NCI-H187 (cell line): ENCODE data around the gene FOXE1.

Source experiments
- DNase-seq, 2 experiments: peaks; one replicate each; lab custom pipeline; 2025; lab: John Stamatoyannopoulos, UW

Gene FOXE1

DNA sequence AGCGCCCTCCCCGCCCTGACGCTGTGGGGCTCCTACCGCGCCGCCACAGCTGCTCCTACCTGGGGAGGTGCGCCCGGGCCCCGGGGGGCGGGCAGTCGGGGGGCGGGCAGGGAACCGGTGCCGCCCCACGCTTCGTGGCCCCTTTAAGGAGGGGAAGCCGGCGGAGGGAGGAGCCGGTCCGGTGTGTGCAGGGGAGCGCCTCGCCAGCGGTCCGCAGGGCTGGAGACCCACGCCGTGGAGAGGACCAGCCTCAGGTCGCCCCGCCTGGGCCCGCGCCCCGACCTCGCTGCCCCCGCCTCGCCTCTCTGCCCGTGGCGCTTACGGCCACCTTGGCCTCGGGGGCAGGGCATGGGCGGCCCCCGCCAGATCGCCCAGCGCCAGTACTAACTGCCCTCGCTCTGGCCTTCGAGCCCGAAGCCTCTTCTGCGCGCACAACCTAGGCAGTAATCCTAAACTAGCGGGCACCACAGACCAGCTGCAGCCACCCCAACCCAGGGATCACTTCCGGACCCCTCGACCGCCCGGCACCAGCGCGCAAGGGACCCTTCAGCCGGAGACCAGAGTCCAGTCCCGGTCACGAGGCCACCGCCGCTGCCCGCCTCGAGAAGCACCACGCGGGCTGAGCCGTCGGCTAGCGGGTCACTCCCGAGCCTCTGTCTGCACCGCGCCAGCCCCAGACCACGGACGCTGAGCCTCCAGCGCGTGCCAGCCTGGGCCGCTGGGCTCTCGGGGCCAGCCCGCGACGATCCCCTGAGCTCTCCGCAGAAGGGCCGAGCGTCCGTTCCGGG is at the start of gene FOXE1:
FOXE1 (plus strand) TSS at position 171 of the 788 bp plus-strand sequence. CDS start 689 bp downstream, outside the sequence.
- DNase-seq: no peak

DNA sequence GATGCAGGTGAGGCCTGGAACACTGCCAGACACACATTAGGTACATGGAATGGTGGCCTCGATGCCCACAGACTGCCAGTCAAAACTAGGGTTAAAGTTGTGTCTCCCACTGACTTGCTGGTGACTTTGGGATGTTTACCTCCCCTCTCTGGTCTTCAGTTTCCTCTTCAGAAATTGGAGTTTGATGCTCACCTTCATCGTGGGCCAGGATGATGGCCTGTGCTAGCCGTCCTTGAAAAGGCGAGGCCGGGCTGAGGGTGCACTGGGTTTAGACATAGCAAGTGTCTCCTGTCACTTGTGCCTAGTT is 49.0 kb upstream of the FOXE1 start:
- DNase-seq: no peak

DNA sequence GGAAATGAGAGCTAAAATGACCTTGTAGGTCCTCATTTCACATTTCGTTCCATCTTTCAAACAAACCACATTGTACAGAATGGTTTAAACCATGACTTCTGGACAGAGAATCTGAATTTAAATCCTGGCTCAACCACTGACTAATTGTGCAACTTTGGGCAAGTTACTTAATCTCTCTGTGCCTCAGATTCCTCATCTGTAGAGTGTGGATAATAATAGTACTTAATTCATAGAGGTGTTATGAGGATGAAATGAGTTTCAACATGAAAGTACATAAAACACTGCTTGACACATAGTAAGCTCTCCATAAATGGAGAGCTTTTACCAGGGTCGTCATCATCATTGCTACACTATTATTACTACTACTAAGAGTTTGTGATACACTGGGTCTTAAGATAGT is 46.3 kb upstream of the FOXE1 start:
- DNase-seq: no peak

DNA sequence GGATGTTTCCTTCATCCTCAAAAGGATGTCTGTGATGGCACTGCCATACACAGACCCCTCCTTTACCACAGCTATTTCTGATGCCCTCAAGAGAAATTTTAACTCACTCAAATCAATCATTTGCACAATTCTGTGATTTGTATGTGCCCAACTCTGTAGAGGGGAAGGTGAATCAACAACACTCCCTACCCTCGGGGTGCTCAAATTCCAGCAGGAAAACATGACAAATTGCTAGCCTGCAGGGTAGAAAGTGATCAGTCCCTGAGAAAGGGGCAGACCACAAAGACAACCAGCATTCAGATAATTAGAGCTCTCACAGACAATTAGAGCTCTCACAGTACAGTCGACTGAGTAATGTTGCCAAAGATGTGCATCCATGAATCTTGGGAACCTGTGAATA is 45.3 kb upstream of the FOXE1 start:
- DNase-seq: no peak

DNA sequence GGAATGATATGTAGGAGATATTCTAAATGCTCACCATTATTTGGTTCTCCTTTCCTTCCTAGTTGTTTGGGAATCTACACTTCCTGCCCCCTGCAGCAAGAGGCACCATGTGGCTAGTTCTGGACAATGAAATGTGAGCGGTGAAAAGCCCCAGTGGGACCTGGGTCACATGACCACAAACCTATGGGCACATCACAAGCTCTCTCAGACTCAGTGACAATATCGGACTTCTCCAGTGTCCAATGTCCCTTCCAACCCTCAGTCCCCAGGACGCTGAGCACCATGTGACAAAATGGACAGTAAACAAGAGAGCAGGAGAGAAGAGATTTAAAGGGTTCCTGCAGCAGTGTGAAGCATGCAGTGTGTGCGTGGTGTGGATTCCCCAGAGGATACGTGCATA is 44.6 kb upstream of the FOXE1 start:
- no peak for DNase-seq

DNA sequence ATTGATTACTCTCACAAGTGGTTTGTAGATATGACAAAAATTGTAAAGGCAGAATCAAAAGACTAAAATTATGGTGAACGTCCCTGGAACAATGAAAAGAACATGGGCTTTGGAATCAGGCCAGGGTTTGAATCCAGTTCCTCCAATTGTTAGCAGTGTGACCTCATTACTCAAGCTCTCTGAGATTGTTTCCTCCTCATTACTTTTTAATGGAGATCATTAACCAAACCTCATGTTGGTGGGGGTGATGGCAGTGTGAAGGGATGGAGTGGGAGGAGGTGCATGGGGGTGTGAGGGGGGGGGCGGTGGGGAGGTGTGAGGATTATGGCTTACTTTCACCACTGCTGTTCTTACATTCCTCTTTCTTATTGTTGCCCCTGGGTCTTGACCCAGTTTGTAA is 44.1 kb upstream of the FOXE1 start:
- no peak for DNase-seq

DNA sequence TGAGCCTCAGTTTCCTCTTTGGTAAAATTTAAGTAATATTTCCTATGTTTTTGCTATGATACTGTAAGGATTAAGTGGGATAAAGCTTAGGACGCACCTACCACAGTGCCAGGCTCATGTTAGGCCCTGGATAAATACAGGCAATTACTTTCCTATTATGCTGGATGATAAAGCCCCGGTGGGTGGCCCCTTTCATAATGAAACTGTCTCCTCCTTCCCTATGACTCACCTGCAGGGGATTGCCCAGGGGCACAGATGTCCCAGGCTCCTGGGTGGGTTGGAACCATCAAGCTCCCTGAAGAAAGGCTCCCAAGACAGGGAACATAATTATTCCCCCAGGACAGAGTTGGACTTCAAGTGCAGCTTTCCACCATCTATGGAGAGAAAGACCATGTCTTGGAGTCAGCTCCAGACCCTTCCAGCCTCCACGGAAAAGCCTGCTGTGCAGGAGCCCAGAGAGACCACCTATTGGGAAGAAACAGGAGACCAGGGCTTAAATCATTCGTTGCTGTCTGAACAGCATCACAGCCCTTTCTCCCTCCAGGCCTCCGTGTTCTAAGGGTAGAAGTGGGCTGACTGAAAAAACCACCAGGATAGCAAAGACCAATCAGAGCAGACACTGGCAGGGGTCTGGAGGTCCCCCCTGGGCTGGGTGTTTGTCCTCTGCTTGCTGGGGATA is 43.2 kb upstream of the FOXE1 start:
- DNase-seq: no peak

DNA sequence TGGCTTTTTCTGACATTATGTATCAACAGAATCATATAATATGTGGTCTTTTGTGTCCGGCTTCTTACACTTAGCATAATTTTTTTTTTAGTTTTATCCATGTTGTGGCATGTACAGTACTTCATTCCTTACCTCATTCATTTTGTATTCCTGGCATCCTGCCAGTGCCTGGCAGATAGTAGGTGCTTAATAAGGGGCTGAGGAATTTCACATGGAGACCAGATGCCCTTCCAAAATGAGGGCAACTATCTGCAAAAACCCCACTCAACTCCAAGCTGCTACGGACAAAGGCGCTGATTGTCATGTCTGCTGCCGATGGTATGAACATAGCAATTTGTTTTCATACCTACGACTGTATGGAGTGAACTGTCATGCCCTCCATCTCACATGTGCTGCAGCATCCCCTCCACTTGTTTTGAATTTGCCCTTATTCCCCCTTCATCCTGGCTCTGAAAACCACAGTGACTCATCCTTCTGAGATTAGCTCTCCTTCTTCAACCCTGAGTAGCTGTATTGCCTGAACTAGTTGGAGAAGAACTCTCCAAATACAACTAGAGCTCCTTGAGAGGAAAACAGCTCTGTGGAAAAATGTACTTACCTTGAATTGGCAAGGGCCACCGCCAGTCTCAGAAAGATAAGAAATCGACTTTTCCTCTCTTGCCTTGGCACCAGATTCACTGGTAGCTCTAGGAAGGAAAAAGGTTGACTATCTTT is 41.3 kb upstream of the FOXE1 start:
- no peak for DNase-seq

DNA sequence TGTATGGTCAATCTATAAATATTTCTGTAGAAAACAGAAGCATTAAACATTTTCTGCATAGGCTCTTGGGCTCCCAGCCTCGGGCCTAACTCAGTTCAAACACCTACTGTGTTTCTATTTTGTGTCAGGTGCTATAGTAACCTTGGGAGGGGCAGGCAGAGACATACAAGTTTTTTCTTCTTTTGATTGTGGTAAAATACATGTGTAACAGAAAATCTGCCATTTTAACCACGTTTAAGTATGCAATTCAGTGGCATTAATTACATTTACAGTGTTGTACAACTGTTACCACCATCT is 40.8 kb upstream of the FOXE1 start:
- DNase-seq: no peak

DNA sequence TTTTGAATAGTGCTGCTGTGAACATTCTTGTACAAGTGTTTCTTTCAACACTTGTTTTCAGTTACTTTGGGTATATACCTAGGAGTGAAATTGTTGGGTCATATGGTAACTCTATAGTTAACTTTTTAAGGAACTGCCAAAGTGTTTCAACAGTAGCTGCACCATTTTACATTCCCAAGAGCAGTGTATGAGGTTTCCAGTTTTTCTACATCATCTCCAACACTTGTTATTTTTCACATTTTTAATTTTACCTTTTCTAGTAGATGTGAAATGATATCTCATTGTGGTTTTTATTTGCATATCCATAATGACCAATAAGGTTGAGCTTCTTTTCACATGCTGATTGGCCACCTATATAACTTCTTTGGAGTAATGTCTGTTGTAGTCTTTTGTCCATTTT is 40.0 kb upstream of the FOXE1 start:
- no peak for DNase-seq

DNA sequence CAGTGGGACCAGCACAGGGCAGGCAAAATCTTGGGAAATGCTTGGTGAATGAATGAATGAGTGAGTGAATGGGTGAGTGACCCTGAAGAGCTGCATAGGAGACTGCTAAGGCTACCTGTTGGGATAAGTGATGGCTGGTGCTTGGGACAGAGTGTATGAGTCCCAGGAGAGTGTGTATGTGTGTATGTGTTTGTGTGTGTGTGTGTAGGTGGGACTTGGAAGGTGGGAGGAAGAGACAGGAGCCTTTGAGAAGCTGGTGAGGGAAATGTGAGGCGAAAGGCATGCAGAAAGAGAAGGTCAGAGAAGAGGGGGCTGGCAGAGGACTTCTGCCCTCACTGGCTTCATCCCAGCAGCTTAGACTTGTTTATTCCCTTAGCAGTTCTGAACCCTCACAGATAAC is 33.3 kb upstream of the FOXE1 start:
- no peak for DNase-seq

DNA sequence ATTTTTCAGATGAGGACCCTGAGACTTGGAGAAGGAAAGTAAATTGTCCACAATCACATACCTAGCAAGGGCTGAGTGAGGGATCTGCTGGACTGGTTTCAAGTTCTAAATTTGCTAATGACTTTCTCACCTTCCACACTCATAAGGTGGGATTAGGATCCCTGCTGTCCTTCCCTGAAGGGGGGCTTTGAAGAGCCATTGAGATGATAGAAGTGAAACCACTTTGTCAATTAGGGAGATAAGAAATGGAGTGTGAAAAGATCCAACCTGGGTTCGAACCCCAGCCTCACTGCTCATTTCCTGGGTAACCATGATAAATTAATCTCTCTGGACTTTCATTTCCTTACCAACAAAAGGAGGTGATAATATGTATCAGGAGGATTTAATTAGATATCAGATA is 32.7 kb upstream of the FOXE1 start:
- DNase-seq: no peak

DNA sequence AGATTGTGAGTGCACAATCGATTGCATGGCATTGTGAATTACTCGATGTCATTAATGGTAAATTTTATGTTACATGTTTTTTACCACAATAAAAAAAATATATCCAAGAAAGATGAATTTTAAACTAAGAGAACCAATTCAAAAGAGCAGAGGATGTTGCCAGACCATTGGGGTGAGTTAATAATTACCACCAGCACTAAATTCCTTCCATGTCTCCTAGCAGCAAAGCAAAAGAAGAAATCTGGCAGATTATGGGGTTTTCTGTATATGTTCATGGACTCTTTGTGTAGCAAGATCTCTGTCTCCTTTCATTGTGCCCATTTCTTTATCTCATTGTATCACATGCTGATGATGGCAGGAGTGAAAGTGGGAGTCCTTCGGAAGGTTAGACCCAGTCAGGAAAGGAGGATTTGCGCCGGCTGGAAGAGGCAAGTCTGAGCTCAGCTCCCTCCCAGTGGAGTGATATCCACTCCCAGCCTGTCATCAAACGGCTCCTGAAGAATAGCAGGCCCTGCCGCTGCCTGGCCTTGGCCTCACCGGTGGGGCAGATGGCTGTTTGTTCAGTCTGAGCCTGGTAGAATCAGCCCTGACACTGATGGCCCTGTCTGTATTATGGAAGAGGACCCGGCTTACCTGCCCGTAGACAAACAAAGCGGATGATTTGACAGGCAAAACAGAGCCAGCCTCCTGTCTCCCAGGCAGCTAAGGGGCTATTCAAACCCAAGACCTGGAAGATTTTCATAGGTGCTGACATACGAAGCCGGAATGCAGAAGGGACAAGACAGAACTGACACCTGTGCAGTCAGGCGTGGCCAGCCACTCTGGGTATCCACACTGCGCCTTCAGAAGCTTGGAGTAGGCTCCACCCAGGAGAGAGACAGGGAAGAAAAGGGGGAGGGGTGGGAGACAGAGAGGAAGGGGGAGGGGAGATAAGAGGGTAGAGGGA is 21.9 kb upstream of the FOXE1 start:
- DNase-seq: peak; percentile 28 to 29

DNA sequence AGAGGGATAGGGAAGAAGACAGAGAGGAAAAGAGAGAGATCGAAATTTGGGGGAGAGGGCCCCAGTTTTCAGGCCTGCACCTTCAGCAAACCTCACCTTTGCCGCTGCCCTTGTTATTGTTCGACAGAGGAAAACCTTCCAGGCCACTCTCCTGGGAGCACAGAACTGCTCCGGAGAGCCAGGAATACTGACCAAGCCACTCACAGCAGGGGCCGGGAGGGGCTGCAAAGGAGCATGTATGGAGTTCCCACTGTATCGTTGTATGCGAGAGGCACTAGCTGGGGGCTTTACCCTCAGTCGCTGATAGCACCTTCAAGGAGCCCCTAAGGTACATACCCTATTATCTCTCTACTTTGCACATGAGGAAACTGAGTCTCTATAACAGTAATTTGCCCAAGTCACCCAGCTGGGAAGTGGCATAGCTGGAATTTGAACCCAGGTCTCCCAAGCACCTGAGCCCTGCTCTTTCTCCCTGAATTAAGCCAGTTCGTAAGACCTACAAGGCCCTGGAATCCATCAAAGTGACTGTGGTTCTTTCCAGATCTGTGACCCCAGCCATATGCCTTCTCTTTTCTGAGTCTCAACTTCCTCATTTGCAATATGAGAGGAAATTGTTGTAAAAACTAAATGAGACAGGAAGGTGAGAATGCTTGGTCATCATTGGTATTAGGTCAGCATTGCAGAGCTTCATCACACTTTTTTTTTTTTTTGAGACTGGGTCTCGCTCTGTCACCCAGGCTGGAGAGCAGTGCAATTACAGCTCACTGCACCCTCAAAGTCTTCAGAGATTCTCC is 21.0 kb upstream of the FOXE1 start:
- DNase-seq: no peak

DNA sequence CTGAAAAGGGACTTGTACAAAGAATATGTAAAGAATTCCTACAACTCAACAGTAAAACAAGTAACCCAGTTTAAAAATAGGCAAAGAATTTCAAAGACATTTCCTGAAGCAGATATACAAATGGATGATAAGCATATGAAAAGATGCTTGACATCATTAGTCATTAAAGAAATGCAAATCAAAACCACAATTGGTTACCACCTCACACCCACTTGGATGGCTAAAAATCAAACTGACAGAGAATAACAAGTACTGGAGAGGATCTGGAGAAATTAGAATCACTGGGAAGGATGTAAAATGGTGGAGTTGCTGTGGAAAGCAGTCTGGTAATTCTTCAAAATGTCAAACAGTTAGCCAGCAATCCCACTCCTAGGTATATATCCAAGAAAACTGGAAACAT is 12.5 kb upstream of the FOXE1 start:
- no peak for DNase-seq

DNA sequence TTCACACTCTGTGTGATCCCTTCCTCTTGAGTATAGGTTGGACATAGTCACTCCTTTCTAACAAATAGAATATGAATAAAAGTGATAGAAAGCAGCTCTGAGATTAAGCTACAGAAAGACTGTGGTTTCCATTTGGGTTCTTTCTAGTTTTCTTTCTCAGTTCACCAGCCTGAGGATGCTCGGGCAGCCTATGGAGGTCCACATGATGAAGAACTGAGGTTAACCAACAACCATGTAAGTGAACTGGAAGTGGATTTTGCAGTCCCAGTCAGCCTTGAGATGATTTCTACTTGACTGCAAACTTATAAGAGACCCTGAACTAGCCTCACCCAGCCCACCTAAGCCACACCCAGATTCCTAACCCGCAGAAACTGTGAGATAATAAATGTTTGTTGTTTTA is 10.1 kb upstream of the FOXE1 start:
- no peak for DNase-seq

DNA sequence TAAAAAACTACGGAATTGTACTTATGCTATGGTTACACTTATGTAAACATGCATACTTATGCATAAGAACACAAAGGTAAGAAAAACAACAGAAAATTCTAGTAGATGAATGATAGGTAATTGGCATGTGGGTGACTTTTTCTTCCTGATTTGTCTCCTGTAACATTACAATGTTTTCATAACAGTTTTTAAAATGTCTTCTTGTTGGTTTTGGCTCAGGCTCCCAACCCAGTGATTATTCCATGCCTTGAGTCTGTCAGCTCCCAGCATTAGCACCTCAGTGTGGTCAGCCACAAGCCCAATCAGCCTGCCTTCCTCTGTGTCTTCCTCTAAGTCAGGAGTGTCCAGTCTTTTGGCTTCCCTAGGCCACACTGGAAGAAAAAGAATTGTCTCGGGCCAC is 7.9 kb upstream of the FOXE1 start:
- no peak for DNase-seq

DNA sequence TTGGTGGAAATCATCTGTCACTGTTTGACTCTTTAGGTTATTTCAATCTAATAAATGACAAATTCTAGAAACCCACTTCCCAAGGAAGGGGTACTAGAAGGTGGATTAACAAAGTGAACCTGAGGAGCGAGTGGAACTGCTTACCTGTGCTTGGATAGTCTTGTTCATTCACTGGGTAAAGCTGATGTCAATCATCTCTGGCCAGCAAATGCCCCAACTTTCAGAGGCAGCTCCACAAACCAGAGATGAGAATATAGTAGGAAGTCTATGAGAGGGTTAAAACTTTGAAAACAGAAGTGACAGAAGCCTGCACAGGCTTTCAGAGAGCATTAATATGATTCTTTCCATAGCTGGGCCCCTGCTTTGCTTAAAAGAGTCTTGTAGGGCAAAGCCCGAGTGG is 7.3 kb upstream of the FOXE1 start:
- no peak for DNase-seq

DNA sequence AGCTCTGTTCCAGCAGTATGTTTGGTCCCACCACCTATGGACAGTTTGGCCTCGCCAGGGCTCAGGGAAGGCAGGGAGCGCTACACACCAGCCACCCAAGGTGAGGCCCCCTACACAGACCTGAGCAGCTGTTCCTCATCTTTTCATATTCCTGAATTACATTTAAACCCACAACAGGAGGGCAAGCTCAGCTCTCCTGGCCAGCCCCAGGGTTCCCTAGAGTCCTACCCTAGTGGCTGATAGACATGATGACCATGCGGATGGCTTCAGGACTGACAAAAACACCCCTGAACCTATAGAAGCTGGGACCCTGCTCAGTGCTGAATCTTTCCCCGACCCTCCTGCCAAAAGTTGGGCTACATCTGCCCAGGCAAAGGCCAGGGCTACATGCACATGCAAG is 6.7 kb upstream of the FOXE1 start:
- DNase-seq: no peak

DNA sequence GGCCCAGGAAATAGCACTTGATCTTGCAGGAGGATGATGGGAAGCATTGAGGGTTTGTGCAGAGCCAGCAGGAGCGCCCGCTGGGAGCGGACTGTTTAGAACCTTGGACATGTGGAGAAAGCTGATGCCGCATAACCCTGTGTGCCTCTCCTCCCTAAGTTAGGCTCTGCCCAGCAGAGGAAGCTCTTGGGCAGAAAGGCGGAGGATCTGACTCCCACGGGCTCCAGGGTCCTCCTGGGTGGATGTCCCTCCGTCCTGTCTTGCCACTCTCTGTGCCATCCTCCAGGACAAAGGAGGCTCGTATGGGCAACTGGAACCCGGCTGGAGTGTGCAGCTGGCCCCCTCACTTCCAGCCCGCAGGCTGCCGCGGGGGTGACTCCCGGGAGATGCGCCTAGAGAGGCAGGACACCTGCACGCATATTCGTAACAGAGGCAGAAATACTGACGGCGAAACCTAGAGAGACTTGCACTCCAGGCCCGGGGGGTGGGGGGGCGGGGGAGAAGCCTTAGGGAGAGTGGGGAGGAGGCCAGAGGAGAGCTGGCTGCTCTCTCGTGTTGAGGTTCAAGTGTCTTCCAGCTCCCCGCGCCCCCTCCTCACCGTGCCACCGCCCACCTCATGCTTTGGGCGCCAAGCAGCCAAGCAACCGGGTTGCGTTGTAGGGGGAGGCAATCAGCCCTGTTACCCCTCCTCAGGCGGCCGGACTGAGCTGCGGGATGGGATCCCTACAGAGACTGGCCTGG is 5.4 kb upstream of the FOXE1 start:
- DNase-seq: no peak

DNA sequence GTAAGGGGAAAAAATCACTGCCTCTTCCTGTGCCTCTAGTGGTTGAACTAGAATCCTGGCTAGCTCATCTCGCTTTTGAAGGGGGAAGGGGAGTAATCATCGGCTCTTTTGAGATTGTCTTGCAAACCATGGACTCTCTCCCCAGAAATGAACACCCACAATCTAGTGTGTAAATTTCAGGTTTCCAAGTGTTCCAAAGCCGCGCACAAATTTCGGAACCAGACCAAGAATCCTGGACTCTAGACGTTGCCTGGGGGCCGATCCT is 4.9 kb upstream of the FOXE1 start:
- DNase-seq: no peak
